ENCODE measurements around the gene FOXN3.

FOXN3 gene, protein sequence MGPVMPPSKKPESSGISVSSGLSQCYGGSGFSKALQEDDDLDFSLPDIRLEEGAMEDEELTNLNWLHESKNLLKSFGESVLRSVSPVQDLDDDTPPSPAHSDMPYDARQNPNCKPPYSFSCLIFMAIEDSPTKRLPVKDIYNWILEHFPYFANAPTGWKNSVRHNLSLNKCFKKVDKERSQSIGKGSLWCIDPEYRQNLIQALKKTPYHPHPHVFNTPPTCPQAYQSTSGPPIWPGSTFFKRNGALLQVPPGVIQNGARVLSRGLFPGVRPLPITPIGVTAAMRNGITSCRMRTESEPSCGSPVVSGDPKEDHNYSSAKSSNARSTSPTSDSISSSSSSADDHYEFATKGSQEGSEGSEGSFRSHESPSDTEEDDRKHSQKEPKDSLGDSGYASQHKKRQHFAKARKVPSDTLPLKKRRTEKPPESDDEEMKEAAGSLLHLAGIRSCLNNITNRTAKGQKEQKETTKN

DNA sequence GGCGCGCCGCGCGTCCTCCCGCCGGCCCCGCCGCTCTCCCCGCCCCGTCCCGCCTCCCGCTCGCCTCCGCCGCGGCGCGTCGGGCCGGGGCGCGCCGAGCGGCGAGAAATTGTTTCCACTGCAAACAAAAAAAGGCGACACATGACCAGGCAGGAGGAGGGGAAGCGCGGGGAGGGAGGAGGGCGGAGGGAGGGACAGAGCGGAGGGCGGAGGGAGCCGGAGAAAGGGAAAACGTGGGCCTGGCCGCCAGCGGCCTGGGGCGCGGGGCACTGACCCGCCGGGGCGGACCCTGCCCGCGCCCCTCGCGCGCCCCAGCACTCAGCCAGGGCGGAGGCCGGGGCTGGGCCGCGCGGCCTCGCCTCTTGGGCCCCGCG is at the start of gene FOXN3:
TSS of gene FOXN3 (minus strand) at position 143 of the 374 bp plus-strand sequence. CDS start 4,757 bp downstream, outside the sequence.
- DNase-seq, result peak in 57 of 58 donors; percentile 22 to 92 (median 82)

DNA sequence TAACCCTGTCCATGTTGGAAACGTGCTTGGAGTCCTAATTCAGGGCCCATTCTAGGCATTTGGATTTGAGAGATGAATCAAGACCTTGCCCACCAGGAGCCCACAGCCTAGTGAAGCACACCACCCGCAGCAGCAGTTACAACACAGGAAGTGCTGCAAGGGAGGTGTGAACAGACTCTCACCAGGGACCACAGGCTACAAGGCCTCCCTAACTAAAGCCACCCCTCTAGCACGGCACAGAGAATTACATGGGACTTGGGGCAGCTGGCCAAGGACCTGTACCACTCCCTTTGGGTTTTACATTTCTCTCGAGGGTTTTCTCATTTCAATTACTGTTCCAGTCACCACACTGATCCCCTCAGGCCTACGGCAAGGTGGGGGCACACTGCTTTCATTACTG is 49.5 kb upstream of the FOXN3 start:
- DNase-seq, result no peak

GRCh38 chr14:89465876-89466275 is 48.8 kb upstream of the FOXN3 start:
- no peak for DNase-seq

DNA sequence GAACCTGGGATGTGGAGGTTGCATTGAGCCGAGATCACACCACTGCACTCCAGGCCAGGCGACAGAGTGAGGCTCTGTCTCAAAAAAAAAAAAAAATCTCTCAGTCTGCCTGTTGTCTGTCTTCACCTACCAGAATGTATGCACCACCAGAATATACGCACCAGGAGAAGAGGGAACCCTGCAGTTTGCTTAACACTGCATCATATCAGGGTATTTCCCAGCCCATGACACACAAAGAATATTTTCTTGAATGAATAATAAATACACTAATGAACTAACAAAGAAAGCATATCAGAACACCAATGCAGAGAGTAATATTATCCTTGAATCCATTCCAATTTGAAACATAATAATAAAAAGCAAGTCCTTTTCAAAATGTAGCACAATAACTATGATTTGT is 44.2 kb upstream of the FOXN3 start:
- DNase-seq, result no peak

DNA sequence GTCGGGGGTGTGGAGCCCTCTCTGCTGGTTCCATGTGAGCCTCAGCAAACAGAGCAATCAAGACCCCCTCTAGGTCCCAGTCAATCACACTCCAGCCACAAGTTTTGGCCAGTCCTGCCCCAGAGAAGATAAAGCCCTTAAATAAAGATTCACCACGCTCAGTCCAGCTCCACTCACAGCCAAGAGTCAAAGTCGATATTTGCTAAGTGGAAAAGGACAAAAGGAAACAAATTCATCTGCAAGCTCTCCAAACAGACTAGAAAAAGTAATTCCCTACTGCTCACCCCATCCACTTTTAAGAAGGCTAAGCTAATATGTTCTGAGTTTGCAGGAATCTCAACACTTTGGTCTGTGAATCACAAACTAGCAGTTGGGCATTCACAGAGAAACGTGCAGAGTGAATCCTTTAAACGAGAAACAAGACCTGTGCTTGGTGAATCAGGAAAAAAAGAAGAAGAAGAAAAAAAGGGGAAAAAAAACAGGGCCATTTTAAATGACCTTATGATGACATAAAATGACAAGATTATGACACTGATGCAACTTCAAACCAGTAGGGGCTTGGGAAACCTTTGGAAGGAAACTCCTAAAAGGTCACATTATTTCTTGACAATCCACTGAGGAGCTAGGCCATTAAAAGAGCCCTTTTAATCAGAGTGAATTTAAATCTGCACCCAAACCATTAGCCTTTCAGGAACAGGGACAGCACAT is 41.8 kb upstream of the FOXN3 start:
- no peak for DNase-seq

GRCh38 chr14:89457007-89457406 is 40.0 kb upstream of the FOXN3 start:
- DNase-seq, result no peak

- no peak for DNase-seq
These were observed 38.4 kb upstream of the FOXN3 start for GRCh38 chr14:89455412-89455811.

GRCh38 chr14:89454996-89455395 is 38.0 kb upstream of the FOXN3 start:
- no peak for DNase-seq

- no peak for DNase-seq
These were observed 35.2 kb upstream of the FOXN3 start for GRCh38 chr14:89452281-89452680.

- no peak for DNase-seq
These were observed 34.2 kb upstream of the FOXN3 start for GRCh38 chr14:89451229-89451628.

- DNase-seq, result no peak
These were observed 30.3 kb upstream of the FOXN3 start for GRCh38 chr14:89447182-89447944.

GRCh38 chr14:89445273-89445973 is 28.4 kb upstream of the FOXN3 start:
- no peak for DNase-seq

- DNase-seq, result no peak
These were observed 27.6 kb upstream of the FOXN3 start for GRCh38 chr14:89444516-89445125.

DNA sequence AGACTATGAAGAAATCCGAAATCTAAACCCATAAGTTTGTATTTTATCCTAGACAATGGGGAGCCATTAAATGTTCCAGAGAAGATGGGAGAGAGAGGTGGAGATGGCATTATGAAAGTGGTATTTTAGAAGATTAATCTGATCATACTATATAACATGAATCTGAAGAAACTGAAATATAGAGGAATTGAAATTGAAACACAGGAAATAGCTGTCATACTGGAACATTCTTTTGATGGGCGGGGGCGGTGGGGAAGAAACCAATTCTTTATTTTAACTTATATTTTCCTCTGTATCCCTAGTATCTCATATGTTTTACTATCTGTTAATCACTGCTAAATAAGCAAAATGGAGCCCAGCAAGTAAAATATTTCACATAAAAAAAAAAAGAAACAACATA is 27.0 kb upstream of the FOXN3 start:
- no peak for DNase-seq

GRCh38 chr14:89443042-89443629 is 26.1 kb upstream of the FOXN3 start:
- no peak for DNase-seq

- no peak for DNase-seq
These were observed 25.2 kb upstream of the FOXN3 start for GRCh38 chr14:89442280-89442679.

- no peak for DNase-seq
These were observed 24.2 kb upstream of the FOXN3 start for GRCh38 chr14:89440986-89441909.

DNA sequence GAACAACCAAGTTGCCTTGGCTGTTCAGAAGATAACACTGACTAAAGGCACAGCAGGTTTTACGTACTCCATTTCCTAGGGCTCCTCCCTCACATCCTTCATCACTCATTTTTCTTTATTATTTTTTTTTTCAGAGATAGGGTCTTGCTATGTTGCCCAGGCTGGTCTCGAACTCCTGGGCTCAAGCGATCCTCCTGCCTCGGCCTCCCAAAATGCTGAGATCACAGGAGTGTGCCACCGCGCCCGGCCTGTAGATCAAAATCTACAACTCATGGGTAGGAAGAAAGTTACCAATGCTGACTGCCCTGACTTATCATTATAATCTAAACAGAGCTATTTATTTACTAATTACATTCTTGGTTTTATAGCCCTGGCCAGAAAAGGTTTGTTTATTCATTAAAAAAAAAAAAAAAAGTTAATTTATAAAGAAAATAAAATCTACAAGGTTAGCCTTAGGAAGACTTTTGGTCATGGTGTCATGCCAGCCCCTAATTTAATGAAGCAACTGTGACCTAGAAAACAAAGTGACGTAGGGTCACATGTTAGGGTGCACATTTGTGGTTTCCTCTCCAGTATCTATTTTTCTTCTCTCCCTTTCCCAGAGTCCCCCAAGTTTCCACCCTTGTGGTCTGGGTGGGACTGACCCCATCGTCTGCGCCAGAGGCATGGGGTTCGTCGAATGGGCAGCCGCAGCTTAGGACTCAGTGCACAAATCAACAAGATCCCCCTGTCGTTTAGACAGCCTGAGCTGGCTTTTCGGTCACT is 19.0 kb upstream of the FOXN3 start:
- DNase-seq, result no peak
